Liver (tissue), 9 donors: ENCODE data around the gene ANKRD50. TPM values are rescaled to one million over a fixed set of nuclear protein-coding genes. Genes with fewer than 3 reads are reported as not detected.

Source experiments
- DNase-seq: peaks from one replicate; pipeline ENCODE4 v3.0.0-alpha.2; 2017; ENCODE audit warnings: low spot score
- H3K27ac ChIP-seq, 2 donors: one replicate each; pipeline ENCODE4 v1.7.0; 2013; ENCODE audit warnings: inconsistent platforms in 2 of 2, low read length in 2 of 2, control low read depth in 1 of 2, low read depth in 1 of 2, mild to moderate bottlenecking in 1 of 2
- H3K27me3 ChIP-seq, 4 donors: one replicate each; pipeline versions ENCODE4 v1.6.1 to v1.7.0; 2013; ENCODE audit warnings: low read length in 3 of 4, inconsistent platforms in 1 of 4, mild to moderate bottlenecking in 1 of 4, moderate library complexity in 1 of 4; ENCODE audit not compliant: control insufficient read depth in 4 of 4, insufficient read depth in 4 of 4
- H3K36me3 ChIP-seq, 4 donors: one replicate each; pipeline versions ENCODE4 v1.6.1 to v1.7.0; 2013; ENCODE audit warnings: low read length in 3 of 4, mild to moderate bottlenecking in 3 of 4, low read depth in 1 of 4, moderate library complexity in 1 of 4; ENCODE audit not compliant: control insufficient read depth in 4 of 4, insufficient read depth in 3 of 4
- H3K4me1 ChIP-seq, 4 donors: one replicate each; pipeline versions ENCODE4 v1.6.1 to v1.7.0; 2013; ENCODE audit warnings: low read length in 3 of 4, mild to moderate bottlenecking in 3 of 4, moderate library complexity in 1 of 4; ENCODE audit not compliant: control insufficient read depth in 4 of 4, insufficient read depth in 4 of 4
- H3K4me3 ChIP-seq, 3 donors: one replicate each; pipeline versions ENCODE4 v1.6.1 to v1.7.0; 2013; ENCODE audit warnings: low read length in 3 of 3, control low read depth in 1 of 3, low read depth in 1 of 3, mild to moderate bottlenecking in 1 of 3
- H3K9ac ChIP-seq, 2 donors: one replicate each; pipeline ENCODE4 v1.7.0; 2013; ENCODE audit warnings: low read length in 2 of 2, mild to moderate bottlenecking in 2 of 2, moderate library complexity in 2 of 2, control low read depth in 1 of 2, low read depth in 1 of 2
- H3K9me3 ChIP-seq, 4 donors: one replicate each; pipeline versions ENCODE4 v1.6.1 to v1.7.0; 2013; ENCODE audit warnings: low read length in 3 of 4; ENCODE audit not compliant: control insufficient read depth in 4 of 4
- EGR1 ChIP-seq, 2 donors: IDR thresholded peaks; 2 replicates each; pipeline ENCODE4 v1.6.1; 2016 to 2018; ENCODE audit warnings: antibody characterized with exemption in 2 of 2, low read depth in 2 of 2
- FOXA2 ChIP-seq: IDR thresholded peaks from 2 replicates; pipeline ENCODE4 v1.6.1; 2016; ENCODE audit warnings: antibody characterized with exemption
- GABPA ChIP-seq, 2 donors: IDR thresholded peaks in 1 of 2; conservative IDR thresholded peaks in 1 of 2; 2 replicates each; pipeline ENCODE4 v1.6.1; 2016; ENCODE audit warnings: antibody characterized with exemption in 2 of 2, mild to moderate bottlenecking in 1 of 2, moderate library complexity in 1 of 2
- HNF4A ChIP-seq, 2 donors: conservative IDR thresholded peaks; 2 replicates each; pipeline ENCODE4 v1.6.1; 2016; ENCODE audit warnings: antibody characterized with exemption in 2 of 2, mild to moderate bottlenecking in 2 of 2
- HNF4G ChIP-seq: IDR thresholded peaks from 2 replicates; pipeline ENCODE4 v1.6.1; 2016; ENCODE audit warnings: antibody characterized with exemption
- JUND ChIP-seq, 2 donors: IDR thresholded peaks; 2 replicates each; pipeline ENCODE4 v1.6.1; 2016; ENCODE audit warnings: antibody characterized with exemption in 2 of 2
- NR2F2 ChIP-seq: IDR thresholded peaks from 2 replicates; pipeline ENCODE4 v1.6.1; 2016; ENCODE audit warnings: antibody characterized with exemption
- RAD21 ChIP-seq, 2 donors: IDR thresholded peaks; 2 replicates each; pipeline ENCODE4 v1.6.1; 2016; ENCODE audit warnings: antibody characterized with exemption in 2 of 2, mild to moderate bottlenecking in 2 of 2
- RXRA ChIP-seq, 2 donors: IDR thresholded peaks; 2 replicates each; pipeline ENCODE4 v1.6.1; 2017 to 2018; ENCODE audit warnings: antibody characterized with exemption in 2 of 2, mild to moderate bottlenecking in 1 of 2
- SP1 ChIP-seq: IDR thresholded peaks from 2 replicates; pipeline ENCODE4 v1.6.1; 2018; ENCODE audit warnings: antibody characterized with exemption, mild to moderate bottlenecking
- TAF1 ChIP-seq: conservative IDR thresholded peaks from 2 replicates; pipeline ENCODE4 v1.6.1; 2016; ENCODE audit warnings: antibody characterized with exemption, mild to moderate bottlenecking
- YY1 ChIP-seq: IDR thresholded peaks from 2 replicates; pipeline ENCODE4 v1.6.1; 2016; ENCODE audit warnings: antibody characterized with exemption, mild to moderate bottlenecking
- WGBS: extraction: QIAGEN DNeasy Blood & Tissue Kit; methylation state at CpG from one replicate; pipeline ENCODE4 v1.1.7; 2013; 5-methylcytosine and 5-hydroxymethylcytosine counted together
- polyA plus RNA-seq, 2 donors: library from polyadenylated mRNA; stranded (reverse) in 1 of 2; unstranded in 1 of 2; fragments of 200-250 nt in 1 of 2; fragments of >200 nt in 1 of 2; fragmentation: Nextera tagmentation in 1 of 2; extraction: Ambion mirVana in 1 of 2; gene quantifications; one replicate each; pipeline versions ENCODE4 v1.2.1 to v1.2.3, GENCODE V29; 2013 to 2015
- total RNA-seq, 2 donors: library from RNA; depleted of rRNA; stranded (reverse); fragments of >200 nt; gene quantifications; one replicate each; pipeline ENCODE4 v1.2.3, GENCODE V29; 2014
- TF ChIP-seq, protein P1 (sequence below): fragments of 150-350 bp; IDR thresholded peaks from 2 replicates; pipeline ENCODE4 v1.5.1; 2017; ENCODE audit warnings: improper control_type of control experiment, low read depth, low read length; ENCODE audit not compliant: missing input control
- TF ChIP-seq, protein P2 (sequence below): IDR thresholded peaks from 2 replicates; pipeline ENCODE4 v1.6.1; 2016; ENCODE audit warnings: antibody characterized with exemption
- TF ChIP-seq, protein P3 (sequence below): IDR thresholded peaks from 2 replicates; pipeline ENCODE4 v1.6.1; 2016; ENCODE audit warnings: antibody characterized with exemption, mild to moderate bottlenecking
- TF ChIP-seq, protein P4 (sequence below): IDR thresholded peaks from 2 replicates; pipeline ENCODE4 v1.6.1; 2016; ENCODE audit warnings: antibody characterized with exemption
- TF ChIP-seq, protein P5 (sequence below): IDR thresholded peaks from 2 replicates; pipeline ENCODE4 v1.6.1; 2016; ENCODE audit warnings: antibody characterized with exemption
- donor health status: healthy.
- donor health status: healthy.
- donor health status: healthy.
- donor health status: healthy.
- donor health status: healthy.

The ANKRD50 gene
- total and polyA plus RNA-seq, 4 donors = 2.4 to 16.7 (median 6.0) TPM

DNA sequence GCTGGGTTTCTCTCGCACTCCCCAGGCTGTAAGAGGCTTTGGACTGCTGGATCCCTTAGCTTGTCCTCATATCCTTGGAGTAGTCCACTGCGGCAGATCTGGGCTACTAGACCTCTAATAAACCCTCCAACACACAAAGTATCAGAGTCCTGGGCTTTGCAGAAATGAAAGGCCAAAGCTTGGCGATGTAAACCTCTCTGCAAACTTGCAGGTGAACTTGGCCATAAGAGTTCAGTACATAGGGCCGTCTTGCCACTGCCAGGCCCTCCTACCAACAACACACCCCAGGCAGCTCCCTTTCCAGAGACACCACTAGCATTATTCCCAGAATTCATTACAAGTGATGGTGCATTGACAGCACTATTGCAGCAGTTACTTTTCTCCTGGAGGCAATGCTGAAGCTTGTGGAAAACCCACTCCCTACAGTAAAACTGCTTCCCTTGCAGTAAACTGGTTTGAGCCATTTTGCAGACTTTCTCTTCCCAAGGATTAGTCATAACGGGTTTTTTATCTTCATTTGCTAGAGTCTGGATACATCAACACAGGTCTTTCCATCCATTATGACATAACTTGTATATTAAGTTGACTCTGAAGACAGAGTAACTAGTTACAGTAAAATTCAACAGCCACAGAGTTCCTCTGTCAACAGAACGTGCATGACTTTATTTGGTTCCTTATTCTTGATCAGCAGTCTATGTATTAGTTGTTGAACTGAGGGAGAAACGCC is 2.4 kb downstream of the ANKRD50 start:
- H3K27ac ChIP-seq = no peak overlapping the region
- peaks cover 3 to 32% (median 19%) of the 10 kb centered on the region in 4 donors for H3K4me1 ChIP-seq

More for the DNA sequence above, 2.4 kb downstream of the ANKRD50 start:
- Histone ChIP-seq H3K27me3 (no peaks in the 10 kb centered on the region), H3K9me3 (no peaks in the 10 kb centered on the region), H3K9ac (no peak overlapping the region), H3K4me3 (peak overlapping the region in 1 of 3 donors; percentile 29), H3K36me3 (no peaks in the 10 kb centered on the region)
- DNase-seq = no peak
- WGBS = 73% methylated on average over 7 of the region's 7 CpGs
- TF ChIP-seq, protein P1, sequence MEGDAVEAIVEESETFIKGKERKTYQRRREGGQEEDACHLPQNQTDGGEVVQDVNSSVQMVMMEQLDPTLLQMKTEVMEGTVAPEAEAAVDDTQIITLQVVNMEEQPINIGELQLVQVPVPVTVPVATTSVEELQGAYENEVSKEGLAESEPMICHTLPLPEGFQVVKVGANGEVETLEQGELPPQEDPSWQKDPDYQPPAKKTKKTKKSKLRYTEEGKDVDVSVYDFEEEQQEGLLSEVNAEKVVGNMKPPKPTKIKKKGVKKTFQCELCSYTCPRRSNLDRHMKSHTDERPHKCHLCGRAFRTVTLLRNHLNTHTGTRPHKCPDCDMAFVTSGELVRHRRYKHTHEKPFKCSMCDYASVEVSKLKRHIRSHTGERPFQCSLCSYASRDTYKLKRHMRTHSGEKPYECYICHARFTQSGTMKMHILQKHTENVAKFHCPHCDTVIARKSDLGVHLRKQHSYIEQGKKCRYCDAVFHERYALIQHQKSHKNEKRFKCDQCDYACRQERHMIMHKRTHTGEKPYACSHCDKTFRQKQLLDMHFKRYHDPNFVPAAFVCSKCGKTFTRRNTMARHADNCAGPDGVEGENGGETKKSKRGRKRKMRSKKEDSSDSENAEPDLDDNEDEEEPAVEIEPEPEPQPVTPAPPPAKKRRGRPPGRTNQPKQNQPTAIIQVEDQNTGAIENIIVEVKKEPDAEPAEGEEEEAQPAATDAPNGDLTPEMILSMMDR = no peak
- TF ChIP-seq, protein P2, sequence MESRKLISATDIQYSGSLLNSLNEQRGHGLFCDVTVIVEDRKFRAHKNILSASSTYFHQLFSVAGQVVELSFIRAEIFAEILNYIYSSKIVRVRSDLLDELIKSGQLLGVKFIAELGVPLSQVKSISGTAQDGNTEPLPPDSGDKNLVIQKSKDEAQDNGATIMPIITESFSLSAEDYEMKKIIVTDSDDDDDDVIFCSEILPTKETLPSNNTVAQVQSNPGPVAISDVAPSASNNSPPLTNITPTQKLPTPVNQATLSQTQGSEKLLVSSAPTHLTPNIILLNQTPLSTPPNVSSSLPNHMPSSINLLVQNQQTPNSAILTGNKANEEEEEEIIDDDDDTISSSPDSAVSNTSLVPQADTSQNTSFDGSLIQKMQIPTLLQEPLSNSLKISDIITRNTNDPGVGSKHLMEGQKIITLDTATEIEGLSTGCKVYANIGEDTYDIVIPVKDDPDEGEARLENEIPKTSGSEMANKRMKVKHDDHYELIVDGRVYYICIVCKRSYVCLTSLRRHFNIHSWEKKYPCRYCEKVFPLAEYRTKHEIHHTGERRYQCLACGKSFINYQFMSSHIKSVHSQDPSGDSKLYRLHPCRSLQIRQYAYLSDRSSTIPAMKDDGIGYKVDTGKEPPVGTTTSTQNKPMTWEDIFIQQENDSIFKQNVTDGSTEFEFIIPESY = no peak
- no peak for TF ChIP-seq GABPA (IDR thresholded peaks at IDR 0.05 in 1 of 2, conservative IDR thresholded peaks at IDR 0.05 in 1 of 2)
- no peak for TF ChIP-seq JUND (IDR thresholded peaks at IDR 0.05)
- TF ChIP-seq EGR1 (IDR thresholded peaks at IDR 0.05; ENCODE audit: low read depth in 2 of 2) = no peak
- TF ChIP-seq RXRA (IDR thresholded peaks at IDR 0.05) = no peak
- TF ChIP-seq SP1 = no peak
- TF ChIP-seq HNF4A (conservative IDR thresholded peaks at IDR 0.05) = no peak
- TF ChIP-seq, protein P3, sequence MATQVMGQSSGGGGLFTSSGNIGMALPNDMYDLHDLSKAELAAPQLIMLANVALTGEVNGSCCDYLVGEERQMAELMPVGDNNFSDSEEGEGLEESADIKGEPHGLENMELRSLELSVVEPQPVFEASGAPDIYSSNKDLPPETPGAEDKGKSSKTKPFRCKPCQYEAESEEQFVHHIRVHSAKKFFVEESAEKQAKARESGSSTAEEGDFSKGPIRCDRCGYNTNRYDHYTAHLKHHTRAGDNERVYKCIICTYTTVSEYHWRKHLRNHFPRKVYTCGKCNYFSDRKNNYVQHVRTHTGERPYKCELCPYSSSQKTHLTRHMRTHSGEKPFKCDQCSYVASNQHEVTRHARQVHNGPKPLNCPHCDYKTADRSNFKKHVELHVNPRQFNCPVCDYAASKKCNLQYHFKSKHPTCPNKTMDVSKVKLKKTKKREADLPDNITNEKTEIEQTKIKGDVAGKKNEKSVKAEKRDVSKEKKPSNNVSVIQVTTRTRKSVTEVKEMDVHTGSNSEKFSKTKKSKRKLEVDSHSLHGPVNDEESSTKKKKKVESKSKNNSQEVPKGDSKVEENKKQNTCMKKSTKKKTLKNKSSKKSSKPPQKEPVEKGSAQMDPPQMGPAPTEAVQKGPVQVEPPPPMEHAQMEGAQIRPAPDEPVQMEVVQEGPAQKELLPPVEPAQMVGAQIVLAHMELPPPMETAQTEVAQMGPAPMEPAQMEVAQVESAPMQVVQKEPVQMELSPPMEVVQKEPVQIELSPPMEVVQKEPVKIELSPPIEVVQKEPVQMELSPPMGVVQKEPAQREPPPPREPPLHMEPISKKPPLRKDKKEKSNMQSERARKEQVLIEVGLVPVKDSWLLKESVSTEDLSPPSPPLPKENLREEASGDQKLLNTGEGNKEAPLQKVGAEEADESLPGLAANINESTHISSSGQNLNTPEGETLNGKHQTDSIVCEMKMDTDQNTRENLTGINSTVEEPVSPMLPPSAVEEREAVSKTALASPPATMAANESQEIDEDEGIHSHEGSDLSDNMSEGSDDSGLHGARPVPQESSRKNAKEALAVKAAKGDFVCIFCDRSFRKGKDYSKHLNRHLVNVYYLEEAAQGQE = no peak
- TF ChIP-seq FOXA2 = no peak
- TF ChIP-seq TAF1 = no peak
- TF ChIP-seq RAD21 (IDR thresholded peaks at IDR 0.05) = no peak
- TF ChIP-seq, protein P4, sequence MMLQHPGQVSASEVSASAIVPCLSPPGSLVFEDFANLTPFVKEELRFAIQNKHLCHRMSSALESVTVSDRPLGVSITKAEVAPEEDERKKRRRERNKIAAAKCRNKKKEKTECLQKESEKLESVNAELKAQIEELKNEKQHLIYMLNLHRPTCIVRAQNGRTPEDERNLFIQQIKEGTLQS = no peak
- TF ChIP-seq, protein P5, sequence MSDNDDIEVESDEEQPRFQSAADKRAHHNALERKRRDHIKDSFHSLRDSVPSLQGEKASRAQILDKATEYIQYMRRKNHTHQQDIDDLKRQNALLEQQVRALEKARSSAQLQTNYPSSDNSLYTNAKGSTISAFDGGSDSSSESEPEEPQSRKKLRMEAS = no peak
- TF ChIP-seq YY1 = no peak
- no peak for TF ChIP-seq NR2F2
- no peak for TF ChIP-seq HNF4G
